Natural killer cell treated with Interleukin-12 subunit alpha and Interleukin-12 subunit beta and Interleukin-15 and Interleukin-18, amount 100 ng/mL, for 72 hours (primary cell): Measurements from ENCODE around the gene PNMA6E. TPM values are rescaled to one million over a fixed set of nuclear protein-coding genes. Genes with fewer than 3 reads are reported as not detected.

Experiments
- ATAC-seq, 2 donors: fragments of 150-1000 bp; cut with Tn5 transposase in 1 of 2; sonication (Bioruptor Pico), chemical (Tn5 transposase) in 1 of 2; 2 replicates each; pipeline ENCODE4 v1.10.0; 2021
- DNase-seq: peaks from one replicate; pipeline ENCODE4 v3.0.0; 2022; ENCODE audit warnings: low spot score
- H3K27ac Mint-ChIP-seq, 2 donors: 1 replicate in 1 of 2; 2 replicates in 1 of 2; pipeline ENCODE4 v1.8.0; 2022; ENCODE audit warnings: mixed read lengths in 2 of 2, mild to moderate bottlenecking in 1 of 2, moderate library complexity in 1 of 2
- H3K27me3 Mint-ChIP-seq, 2 donors: 1 replicate in 1 of 2; 2 replicates in 1 of 2; pipeline ENCODE4 v1.8.0; 2022; ENCODE audit warnings: mixed read lengths in 2 of 2
- H3K36me3 Mint-ChIP-seq: one replicate; pipeline ENCODE4 v1.8.0; 2022; ENCODE audit warnings: mixed read lengths
- H3K4me1 Mint-ChIP-seq, 2 donors: 1 replicate in 1 of 2; 2 replicates in 1 of 2; pipeline ENCODE4 v1.8.0; 2022; ENCODE audit warnings: low read depth in 2 of 2, mixed read lengths in 2 of 2, mild to moderate bottlenecking in 1 of 2
- H3K4me3 Mint-ChIP-seq: one replicate; pipeline ENCODE4 v1.8.0; 2022; ENCODE audit warnings: mixed read lengths
- H3K9me3 Mint-ChIP-seq: 2 replicates; pipeline ENCODE4 v1.8.0; 2022; ENCODE audit warnings: mixed read lengths
- total RNA-seq, 2 donors: library from RNA; stranded (reverse); gene quantifications; one replicate each; pipeline ENCODE4 v1.2.3, GENCODE V29; 2022

PNMA6E gene
- total RNA-seq, 2 donors from 2014 or later: not detected

DNA sequence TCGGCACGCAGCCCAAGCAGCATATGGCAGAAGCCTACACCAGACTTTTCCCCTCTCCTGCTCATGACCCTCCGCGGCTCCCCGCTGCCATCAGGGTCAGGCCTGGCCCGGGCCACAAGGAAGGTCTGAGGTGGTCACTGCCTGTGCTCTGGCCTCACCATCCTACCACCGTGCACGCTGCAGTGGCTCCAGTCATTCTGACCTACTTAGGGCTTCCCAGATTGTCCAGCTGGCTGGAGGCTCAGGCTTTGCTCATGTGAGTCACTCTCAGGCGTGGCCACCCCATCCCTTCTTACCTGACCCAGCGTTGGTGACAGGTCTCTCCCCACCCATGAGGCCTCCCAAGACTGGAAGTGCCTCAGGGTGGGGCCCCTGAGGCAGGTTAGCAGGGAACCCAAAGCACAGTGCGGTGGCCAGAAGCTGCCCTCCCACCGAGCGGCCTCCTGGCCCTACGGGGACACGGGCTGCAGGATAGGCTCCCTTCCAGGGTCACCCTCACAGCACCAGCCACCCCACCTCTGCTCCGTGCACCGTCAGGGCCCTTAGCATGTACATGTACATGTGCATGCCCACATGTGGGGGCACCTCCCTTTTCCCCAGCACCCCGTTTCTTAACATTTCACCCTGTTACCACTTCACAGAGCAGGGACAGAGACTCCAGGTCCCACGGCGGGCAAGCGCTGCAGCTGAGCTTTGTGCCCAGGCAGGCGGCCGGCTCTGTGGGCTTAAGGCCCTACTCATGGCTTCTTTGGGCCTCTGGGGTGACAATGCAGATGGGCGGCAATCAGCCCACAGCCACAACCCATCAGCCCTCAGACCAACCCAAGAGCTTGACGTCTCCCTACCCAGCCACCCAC is 42.6 kb upstream of the PNMA6E start:
- Mint-ChIP-seq H3K27ac (no peak overlapping the region), H3K4me1 (no peaks in the 10 kb centered on the region), H3K4me3 (no peak overlapping the region), H3K9me3 (no peaks in the 10 kb centered on the region), H3K27me3 (peaks cover 0 to 8% of the 10 kb centered on the region in 2 donors), H3K36me3 (no peaks in the 10 kb centered on the region)
- DNase-seq: no peak
- no peak for ATAC-seq

- Mint-ChIP-seq H3K9me3 (no peaks in the 10 kb centered on the region), H3K4me1 (no peaks in the 10 kb centered on the region), H3K36me3 (no peaks in the 10 kb centered on the region), H3K27ac (no peak overlapping the region), H3K27me3 (peaks cover 0 to 8% of the 10 kb centered on the region in 2 donors), H3K4me3 (no peak overlapping the region)
- DNase-seq: no peak
- no peak for ATAC-seq
Observed at GRCh38 chrX:153442463-153442862, 41.3 kb upstream of the PNMA6E start.

DNA sequence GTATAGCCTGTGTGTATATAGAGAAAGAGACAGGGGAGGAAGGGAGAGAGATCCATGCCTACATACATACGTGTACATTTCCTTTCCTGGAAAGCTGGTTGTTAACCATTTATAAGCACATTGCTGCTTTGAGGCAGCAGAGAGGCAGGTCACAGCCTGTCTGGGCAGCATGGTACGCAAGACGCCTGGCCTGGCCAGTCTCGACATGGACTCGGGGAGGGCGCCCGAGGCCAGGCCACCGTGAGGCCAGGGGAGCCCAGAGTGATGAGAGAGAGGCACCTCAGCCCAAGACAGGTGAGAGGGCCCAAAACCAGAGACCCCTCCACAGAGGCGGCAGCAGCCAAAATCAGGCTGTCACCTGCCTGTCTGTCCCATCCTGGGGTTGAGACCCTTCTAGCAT is 40.8 kb upstream of the PNMA6E start:
- Mint-ChIP-seq H3K27ac (no peak overlapping the region), H3K4me1 (no peaks in the 10 kb centered on the region), H3K4me3 (no peak overlapping the region), H3K36me3 (no peaks in the 10 kb centered on the region), H3K9me3 (no peaks in the 10 kb centered on the region), H3K27me3 (peaks cover 4 to 8% of the 10 kb centered on the region in 2 donors)
- ATAC-seq (no peak), DNase-seq (no peak)

- Mint-ChIP-seq H3K36me3 (no peaks in the 10 kb centered on the region), H3K27ac (no peak overlapping the region), H3K4me3 (no peak overlapping the region), H3K27me3 (peaks cover 6 to 8% of the 10 kb centered on the region in 2 donors), H3K4me1 (no peaks in the 10 kb centered on the region), H3K9me3 (no peaks in the 10 kb centered on the region)
- ATAC-seq: no peak
- DNase-seq: no peak
Observed at GRCh38 chrX:153441296-153441695, 40.1 kb upstream of the PNMA6E start.

- no peak for ATAC-seq
Observed at GRCh38 chrX:153440556-153441135, 39.5 kb upstream of the PNMA6E start.

GRCh38 chrX:153439977-153440376 is 38.8 kb upstream of the PNMA6E start:
- Mint-ChIP-seq H3K4me3 (no peak overlapping the region), H3K9me3 (no peaks in the 10 kb centered on the region), H3K27ac (no peak overlapping the region), H3K36me3 (no peaks in the 10 kb centered on the region), H3K27me3 (peaks cover 6 to 8% of the 10 kb centered on the region in 2 donors), H3K4me1 (no peaks in the 10 kb centered on the region)
- DNase-seq: no peak
- peak in 1 of 2 donors; percentile 13 for ATAC-seq

More at GRCh38 chrX:153440556-153441135, 39.5 kb upstream of the PNMA6E start:
- Mint-ChIP-seq H3K4me3 (no peak overlapping the region), H3K27ac (no peak overlapping the region), H3K27me3 (peaks cover 6 to 8% of the 10 kb centered on the region in 2 donors), H3K4me1 (no peaks in the 10 kb centered on the region), H3K9me3 (no peaks in the 10 kb centered on the region), H3K36me3 (no peaks in the 10 kb centered on the region)
- no peak for DNase-seq

- Mint-ChIP-seq H3K36me3 (no peaks in the 10 kb centered on the region), H3K4me1 (no peaks in the 10 kb centered on the region), H3K27me3 (peaks cover 6 to 8% of the 10 kb centered on the region in 2 donors), H3K4me3 (no peak overlapping the region), H3K27ac (no peak overlapping the region), H3K9me3 (no peaks in the 10 kb centered on the region)
- DNase-seq (no peak), ATAC-seq (no peak)
Observed at GRCh38 chrX:153438532-153438931, 37.4 kb upstream of the PNMA6E start.

DNA sequence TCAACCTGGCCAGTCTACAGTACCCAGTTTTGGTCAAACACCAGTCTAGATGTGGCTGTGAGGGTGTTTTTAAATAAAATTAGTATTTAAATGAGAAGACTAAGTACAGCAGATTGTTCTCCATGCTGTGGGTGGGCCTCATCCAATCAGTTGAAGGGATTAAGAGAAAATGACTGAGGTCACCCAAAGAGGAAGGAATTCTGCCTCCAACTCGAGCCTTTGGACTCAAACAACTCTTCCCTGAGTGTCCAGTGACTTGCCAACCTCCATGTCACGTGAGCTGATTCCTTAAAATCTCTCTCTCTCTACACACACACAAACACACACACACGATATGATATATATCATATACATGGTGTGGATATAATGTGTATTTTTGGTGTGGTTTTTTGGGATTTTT is 34.7 kb upstream of the PNMA6E start:
- Mint-ChIP-seq H3K27me3 (peaks cover 6 to 8% of the 10 kb centered on the region in 2 donors), H3K9me3 (no peaks in the 10 kb centered on the region), H3K27ac (no peak overlapping the region), H3K4me1 (no peaks in the 10 kb centered on the region), H3K36me3 (no peaks in the 10 kb centered on the region), H3K4me3 (no peak overlapping the region)
- ATAC-seq (no peak), DNase-seq (no peak)

DNA sequence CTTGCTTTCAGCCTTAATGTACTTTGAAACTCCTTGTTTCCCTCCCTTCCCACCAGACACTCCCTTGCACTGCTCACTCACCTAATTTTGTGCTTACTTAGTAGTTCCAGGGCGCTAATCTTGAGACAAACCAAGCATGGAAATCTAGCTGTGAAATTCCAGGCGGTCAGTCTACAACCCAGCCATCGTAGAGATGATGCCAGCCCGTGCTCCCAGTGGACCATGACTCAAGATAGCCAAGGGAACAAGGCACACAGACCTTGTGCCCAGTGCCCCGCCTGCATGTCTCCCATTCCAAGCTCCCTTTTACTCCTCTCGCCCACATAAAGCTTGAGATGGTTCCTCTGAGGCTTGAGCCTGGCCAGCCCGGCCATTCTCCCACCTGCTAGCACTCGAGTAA is 33.7 kb upstream of the PNMA6E start:
- DNase-seq: no peak
- no peak for ATAC-seq
- H3K4me1 Mint-ChIP-seq: no peaks in the 10 kb centered on the region
- no peaks in the 10 kb centered on the region for H3K9me3 Mint-ChIP-seq
- H3K36me3 Mint-ChIP-seq: no peaks in the 10 kb centered on the region
- H3K27ac Mint-ChIP-seq: no peak overlapping the region
- no peak overlapping the region for H3K4me3 Mint-ChIP-seq
- H3K27me3 Mint-ChIP-seq: peaks cover 4 to 6% of the 10 kb centered on the region in 2 donors

- no peaks in the 10 kb centered on the region for H3K9me3 Mint-ChIP-seq
- no peak for DNase-seq
- H3K27me3 Mint-ChIP-seq: peaks cover 0 to 9% of the 10 kb centered on the region in 2 donors
- no peaks in the 10 kb centered on the region for H3K4me1 Mint-ChIP-seq
- no peak overlapping the region for H3K27ac Mint-ChIP-seq
- no peaks in the 10 kb centered on the region for H3K36me3 Mint-ChIP-seq
- peak in 1 of 2 donors; percentile 48 for ATAC-seq
- H3K4me3 Mint-ChIP-seq: no peak overlapping the region
Observed at GRCh38 chrX:153433781-153434285, 32.7 kb upstream of the PNMA6E start.

GRCh38 chrX:153433161-153433680 is 32.1 kb upstream of the PNMA6E start:
- Mint-ChIP-seq H3K36me3 (no peaks in the 10 kb centered on the region), H3K4me3 (no peak overlapping the region), H3K27me3 (peaks cover 0 to 9% of the 10 kb centered on the region in 2 donors), H3K27ac (no peak overlapping the region), H3K9me3 (no peaks in the 10 kb centered on the region), H3K4me1 (no peaks in the 10 kb centered on the region)
- ATAC-seq (no peak), DNase-seq (no peak)

- Mint-ChIP-seq H3K27ac (no peak overlapping the region), H3K27me3 (peaks cover 0 to 2% of the 10 kb centered on the region in 2 donors), H3K36me3 (no peaks in the 10 kb centered on the region), H3K9me3 (no peaks in the 10 kb centered on the region), H3K4me1 (no peaks in the 10 kb centered on the region), H3K4me3 (no peak overlapping the region)
- DNase-seq: no peak
- ATAC-seq: no peak
Observed at GRCh38 chrX:153430796-153431195, 29.6 kb upstream of the PNMA6E start.

- no peak for DNase-seq
- ATAC-seq: no peak
- Mint-ChIP-seq H3K27ac (no peak overlapping the region), H3K9me3 (no peaks in the 10 kb centered on the region), H3K36me3 (no peaks in the 10 kb centered on the region), H3K4me1 (no peaks in the 10 kb centered on the region), H3K4me3 (no peak overlapping the region), H3K27me3 (peaks cover 0 to 2% of the 10 kb centered on the region in 2 donors)
Observed at GRCh38 chrX:153426204-153426603, 25.1 kb upstream of the PNMA6E start.

DNA sequence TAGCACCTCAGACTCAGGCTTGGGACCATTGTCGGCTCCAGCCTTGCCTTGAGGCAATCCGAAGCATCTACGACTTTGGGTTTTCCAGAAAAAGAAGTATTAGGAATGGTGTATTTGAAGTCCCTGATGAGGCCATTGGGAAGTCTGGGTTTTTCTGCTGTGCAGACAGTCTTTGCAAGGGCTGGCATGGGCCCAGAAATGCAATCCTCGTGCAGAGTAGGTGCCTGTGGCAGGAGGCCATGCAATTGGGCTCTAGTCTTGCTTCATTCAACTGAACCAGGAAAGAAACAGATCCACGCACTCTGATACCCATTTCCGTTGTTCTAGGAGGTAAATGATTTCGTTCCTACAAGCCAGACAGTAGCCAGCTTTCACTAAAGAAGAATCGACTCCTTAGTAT is 22.5 kb upstream of the PNMA6E start:
- H3K36me3 Mint-ChIP-seq: no peaks in the 10 kb centered on the region
- no peaks in the 10 kb centered on the region for H3K4me1 Mint-ChIP-seq
- H3K27ac Mint-ChIP-seq: no peak overlapping the region
- no peaks in the 10 kb centered on the region for H3K27me3 Mint-ChIP-seq
- DNase-seq: no peak
- no peak overlapping the region for H3K4me3 Mint-ChIP-seq
- no peak for ATAC-seq
- H3K9me3 Mint-ChIP-seq: no peaks in the 10 kb centered on the region
